HG03103 (cell line): Measurements from ENCODE around the gene MX1.

Experiments used
- ATAC-seq: cut with Tn5 transposase; IDR thresholded peaks from one replicate; pipeline ENCODE4 v1.9.1; 2021; ENCODE audit warnings: low read depth; ENCODE audit not compliant: unreplicated experiment

MX1 gene, protein sequence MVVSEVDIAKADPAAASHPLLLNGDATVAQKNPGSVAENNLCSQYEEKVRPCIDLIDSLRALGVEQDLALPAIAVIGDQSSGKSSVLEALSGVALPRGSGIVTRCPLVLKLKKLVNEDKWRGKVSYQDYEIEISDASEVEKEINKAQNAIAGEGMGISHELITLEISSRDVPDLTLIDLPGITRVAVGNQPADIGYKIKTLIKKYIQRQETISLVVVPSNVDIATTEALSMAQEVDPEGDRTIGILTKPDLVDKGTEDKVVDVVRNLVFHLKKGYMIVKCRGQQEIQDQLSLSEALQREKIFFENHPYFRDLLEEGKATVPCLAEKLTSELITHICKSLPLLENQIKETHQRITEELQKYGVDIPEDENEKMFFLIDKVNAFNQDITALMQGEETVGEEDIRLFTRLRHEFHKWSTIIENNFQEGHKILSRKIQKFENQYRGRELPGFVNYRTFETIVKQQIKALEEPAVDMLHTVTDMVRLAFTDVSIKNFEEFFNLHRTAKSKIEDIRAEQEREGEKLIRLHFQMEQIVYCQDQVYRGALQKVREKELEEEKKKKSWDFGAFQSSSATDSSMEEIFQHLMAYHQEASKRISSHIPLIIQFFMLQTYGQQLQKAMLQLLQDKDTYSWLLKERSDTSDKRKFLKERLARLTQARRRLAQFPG

DNA sequence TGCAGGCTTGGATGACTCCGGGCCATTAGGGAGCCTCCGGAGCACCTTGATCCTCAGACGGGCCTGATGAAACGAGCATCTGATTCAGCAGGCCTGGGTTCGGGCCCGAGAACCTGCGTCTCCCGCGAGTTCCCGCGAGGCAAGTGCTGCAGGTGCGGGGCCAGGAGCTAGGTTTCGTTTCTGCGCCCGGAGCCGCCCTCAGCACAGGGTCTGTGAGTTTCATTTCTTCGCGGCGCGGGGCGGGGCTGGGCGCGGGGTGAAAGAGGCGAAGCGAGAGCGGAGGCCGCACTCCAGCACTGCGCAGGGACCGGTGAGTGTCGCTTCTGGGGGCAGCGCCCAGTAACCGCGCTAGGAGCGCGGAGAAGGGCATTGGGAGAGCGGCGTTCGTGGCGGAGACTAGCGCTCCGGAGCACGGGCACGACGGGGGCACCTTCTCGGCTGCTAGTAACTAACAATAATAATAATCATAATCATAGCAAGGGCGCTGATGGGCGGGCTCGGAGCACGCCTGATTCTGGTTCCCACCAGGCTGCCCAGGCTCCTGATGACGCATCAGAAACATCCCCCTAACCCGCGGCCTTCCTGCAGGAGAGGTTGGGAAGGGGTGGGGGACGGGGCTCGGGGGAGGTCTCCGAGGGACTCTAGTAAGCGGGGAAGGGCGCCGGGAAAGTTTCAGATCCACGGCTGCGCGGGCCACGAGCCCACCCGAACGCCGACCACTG, at the start of gene MX1:
MX1 (plus strand) TSS at position 286 of the 722 bp plus-strand sequence. CDS start 5,832 bp downstream, outside the sequence.
- peak; percentile 86 for ATAC-seq

DNA sequence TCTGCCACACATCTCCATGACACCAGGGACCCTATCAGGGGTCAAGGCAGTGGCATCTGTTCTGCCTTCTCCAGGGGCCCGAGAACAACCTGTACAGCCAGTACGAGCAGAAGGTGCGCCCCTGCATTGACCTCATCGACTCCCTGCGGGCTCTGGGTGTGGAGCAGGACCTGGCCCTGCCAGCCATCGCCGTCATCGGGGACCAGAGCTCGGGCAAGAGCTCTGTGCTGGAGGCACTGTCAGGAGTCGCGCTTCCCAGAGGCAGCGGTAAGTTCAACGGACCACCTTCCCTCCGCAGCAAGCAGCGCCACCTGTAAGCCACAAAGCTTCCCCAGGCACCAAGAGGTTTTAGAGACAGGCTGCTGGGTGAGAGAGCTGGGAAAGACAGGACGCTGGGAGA, 48.3 kb upstream of the MX1 start:
- ATAC-seq, result no peak

DNA sequence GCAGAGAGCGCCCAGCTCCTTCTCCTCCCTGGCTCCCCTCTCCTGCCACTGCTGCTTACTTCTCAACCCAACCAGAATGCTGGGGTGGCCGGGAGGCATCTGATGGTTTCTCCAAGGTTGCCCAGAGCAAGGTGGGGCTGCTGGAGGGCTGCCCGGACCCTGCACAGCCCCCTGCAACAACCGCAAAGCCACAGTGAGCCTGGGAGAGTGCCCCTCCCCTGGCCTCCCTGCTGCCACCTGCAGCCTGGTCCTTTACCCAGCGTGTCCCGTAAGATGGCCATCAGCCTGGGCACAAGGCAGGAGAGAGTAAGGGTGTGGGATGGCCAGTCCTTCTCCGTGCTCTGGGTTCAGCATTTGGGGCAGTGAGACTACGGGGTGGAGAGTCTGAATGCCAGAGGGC, 47.2 kb upstream of the MX1 start:
- no peak for ATAC-seq

DNA sequence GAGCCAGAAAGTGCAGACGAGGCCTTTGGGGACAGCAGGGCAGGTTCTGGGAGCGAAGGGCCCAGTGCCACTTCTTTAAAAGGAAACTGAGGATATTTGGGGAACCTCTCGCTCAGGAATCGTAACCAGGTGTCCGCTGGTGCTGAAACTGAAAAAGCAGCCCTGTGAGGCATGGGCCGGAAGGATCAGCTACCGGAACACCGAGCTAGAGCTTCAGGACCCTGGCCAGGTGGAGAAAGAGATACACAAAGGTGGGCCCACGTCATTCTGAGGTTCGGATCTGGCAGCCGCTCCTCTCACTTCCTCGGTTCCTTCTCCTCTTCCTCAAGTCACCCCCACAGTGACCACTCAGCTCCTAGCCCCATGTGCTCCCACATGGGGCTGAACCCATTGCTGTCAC, 46.1 kb upstream of the MX1 start:
- ATAC-seq, result no peak

DNA sequence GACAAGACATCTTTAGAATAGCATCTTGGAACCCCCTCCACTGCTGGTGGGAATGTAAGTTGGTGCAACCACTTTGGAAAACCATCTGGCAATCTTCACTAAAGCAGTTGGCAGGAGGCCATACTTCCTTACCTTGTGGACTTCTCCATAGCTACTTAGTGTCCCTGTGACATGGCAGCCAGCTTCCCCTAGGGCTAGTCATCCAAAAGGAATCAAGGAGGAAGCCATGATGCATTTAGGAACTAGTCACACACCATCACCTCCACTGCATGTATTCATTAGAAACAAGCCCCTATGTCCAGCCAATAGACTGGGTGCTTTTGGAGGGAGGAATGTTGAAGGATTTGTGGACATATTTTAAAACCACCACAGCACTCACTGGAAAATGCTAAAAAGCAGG, 44.3 kb upstream of the MX1 start:
- no peak for ATAC-seq

DNA sequence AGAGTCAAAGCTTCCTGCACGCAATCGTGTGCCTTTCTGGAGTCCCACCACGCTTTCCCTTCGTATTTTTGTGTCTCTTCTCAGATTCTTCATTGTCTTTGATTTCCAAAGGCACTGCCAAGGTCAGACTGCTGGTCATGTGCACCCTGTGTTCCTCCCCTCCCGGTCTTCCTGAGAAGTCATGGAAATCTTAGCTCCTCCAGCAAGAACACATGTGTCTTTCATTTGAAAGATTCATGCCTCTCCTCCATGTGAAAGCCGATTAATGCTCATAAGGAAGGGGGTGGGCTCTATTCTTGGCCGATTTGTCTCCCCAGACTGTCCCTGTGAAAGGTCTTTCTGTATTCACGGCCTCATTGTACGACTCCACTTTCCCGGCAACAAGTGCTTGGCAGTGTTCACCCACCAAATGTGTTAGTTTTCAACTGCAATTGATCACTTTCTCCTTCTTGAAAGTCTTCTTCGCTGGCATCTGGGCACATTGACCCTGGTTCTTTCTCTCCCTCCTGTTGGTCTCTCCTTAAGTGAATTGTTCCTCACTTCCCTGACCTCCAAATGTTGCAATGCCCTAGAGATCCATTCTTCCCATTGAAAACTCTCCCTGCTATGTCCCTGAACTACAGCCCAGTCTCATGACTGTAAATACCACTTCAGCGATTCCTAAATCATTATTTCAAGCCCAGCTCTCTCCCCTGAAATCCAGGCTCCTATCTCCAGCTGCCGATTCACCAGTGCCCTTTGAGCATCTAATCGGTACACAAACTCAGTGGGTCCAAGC, 38.8 kb upstream of the MX1 start:
- no peak for ATAC-seq

DNA sequence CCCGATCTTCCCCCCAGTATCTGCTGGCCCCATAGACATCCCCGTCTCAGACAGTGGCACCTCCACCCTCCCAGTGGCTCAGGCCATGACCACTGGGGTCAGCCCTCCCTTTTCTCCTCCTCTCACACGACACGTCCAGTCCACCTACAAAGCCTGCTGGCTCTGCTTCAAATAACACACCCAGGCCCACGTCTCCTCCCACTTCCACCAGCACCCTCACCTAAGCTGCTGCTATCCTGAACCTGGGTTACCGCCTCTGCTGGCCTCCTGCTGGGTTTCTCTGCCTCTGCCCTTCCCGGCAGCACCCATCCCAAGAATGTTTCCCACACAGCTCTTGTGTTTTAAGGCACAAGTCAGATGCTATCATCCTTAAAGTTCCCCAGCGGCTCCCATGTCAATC, 38.2 kb upstream of the MX1 start:
- no peak for ATAC-seq

DNA sequence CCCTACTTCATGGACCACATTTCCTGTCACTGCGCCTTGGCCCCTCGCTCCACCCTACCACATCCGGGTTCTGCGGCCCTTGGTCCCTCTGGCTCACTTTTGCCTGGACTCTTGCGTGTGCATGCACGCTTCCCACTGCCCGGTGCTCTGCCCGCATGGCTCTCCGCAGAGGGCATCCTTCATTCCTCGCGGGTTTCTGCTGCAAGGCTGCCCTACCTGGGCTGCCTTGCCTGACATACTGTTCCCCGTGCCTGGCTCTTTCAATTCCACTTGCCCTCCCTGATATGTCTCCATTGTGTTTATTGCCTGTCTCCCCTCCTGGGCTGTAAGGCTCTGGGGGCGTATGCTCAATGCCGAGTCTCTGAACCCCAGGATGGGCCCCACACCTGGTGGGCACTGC, 37.8 kb upstream of the MX1 start:
- ATAC-seq, result no peak

DNA sequence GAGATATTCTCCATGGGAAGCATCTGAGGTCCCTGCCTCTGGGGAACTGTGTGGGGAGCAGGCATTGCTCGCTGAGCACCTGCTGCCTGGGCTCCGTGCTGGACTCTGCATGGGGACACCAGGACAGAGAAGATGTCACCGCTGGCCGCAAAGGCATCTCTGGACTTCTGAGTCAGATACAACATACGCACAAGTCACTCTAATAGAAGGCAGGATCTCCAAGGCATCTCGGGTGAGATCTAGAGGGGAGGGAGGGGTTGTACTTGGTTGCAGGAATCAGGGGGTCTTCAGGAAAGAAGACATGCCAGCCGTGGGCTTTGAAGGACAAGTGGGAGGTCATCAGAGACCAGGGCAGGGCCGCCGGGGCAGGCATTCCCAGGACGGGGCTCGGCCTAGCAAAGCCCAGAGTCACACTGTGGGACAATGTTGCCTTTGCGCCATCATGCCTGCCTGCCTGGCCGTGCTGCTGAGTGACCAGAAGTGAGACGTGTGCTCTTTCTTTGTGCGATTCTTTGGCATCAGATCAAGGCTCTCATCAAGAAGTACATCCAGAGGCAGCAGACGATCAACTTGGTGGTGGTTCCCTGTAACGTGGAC, 35.9 kb upstream of the MX1 start:
- ATAC-seq, result no peak

DNA sequence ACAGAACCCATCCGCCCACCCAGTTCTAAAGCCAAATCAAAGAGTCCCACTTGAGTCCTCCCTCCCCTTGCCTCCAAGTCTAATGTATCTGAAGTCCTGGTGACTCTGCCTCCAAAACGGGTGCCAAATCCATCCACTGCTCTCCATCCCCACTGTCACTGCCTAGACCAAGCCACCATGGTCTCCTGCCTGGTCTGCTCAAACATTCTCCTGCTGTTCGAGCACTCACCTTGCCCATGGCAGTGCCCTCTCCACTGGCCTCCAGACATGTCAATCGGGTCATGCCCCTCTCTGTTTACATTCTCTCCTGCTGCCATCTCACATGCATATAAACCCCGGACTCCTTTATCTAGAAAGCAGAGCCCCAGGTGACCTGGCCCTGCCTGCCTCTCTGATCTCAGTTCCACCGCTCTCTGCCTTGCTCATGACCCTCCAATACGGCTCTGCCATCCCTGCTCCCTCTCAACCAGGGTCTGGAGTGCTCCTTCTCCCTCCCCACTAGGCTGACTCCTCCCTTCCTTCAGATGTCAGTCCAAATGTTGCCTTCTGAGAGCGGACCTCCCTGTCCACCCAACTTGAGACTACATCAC, 32.1 kb upstream of the MX1 start:
- ATAC-seq, result no peak

DNA sequence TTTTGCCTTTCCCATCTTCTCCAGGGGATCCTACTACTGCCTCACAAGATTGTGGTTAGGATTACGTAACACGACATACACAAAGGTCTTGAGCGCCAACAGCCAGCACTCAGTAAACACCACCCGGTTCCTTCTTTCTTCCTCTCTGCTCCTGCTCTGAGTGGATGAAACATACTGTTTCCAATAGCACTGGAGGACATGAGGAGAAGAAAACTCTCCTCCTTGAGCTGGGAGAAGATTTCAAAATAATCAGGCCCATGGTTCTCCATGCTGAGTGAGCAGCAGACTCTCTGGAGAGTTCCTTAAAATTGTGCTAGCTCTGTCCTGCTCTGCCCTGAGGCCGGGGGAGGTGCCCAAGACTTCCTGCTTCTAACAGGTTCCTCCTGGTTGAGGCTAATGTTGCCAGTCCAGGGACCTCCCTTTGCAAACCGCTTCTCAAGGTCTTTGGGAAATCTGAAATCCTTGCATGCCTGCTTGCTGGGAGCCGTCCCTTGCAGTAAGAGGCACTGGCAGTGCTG, 29.4 kb upstream of the MX1 start:
- ATAC-seq, result no peak

DNA sequence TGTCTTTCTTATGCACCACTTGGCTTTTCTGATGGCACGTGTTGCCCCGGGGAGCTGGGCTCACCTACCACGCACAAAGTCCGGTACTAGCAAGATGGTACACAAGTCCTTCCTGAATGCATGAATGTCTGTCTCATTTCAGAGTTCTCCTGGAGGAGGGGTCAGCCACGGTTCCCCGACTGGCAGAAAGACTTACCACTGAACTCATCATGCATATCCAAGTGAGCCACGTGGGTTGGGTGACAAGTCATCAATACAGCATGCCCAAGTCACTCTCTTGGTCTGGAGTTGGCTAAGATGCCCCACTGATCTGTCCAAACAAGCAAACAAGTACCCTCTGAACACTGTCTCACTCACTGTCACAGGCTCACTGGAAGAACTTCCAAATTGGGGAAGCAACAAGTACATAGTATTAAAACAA, 28.6 kb upstream of the MX1 start:
- no peak for ATAC-seq

DNA sequence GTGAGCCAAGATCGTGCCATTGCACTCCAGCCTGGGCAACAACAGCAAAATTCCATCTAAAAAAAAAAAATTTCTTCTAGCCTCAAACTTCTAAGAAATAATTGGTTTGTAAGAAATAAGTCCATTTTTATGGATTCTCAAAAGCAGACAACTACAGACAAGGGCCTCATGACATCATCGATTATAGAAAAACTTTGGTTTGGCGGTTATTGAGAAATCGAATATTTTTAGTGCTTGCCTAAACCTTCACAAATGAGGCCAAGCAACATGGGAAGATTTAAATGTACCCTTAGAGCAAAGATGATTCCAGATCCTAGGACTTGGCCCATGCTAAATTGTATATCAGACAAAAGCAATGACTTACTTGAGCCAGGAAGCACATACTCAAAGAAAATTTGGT, 27.8 kb upstream of the MX1 start:
- no peak for ATAC-seq

DNA sequence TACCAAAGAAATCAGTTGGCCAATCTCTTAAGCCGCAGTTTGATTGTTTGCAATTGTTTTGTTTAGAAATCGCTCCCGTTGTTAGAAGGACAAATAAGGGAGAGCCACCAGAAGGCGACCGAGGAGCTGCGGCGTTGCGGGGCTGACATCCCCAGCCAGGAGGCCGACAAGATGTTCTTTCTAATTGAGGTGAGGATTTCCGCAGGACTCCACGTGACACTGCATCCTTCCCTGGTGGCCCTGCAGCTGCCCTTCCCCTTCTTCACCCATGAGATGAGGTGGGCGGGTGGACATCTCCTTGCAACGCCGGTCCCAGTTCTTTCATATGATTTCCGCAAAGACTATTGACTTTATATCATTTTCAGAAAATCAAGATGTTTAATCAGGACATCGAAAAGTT, 27.2 kb upstream of the MX1 start:
- ATAC-seq, result no peak

DNA sequence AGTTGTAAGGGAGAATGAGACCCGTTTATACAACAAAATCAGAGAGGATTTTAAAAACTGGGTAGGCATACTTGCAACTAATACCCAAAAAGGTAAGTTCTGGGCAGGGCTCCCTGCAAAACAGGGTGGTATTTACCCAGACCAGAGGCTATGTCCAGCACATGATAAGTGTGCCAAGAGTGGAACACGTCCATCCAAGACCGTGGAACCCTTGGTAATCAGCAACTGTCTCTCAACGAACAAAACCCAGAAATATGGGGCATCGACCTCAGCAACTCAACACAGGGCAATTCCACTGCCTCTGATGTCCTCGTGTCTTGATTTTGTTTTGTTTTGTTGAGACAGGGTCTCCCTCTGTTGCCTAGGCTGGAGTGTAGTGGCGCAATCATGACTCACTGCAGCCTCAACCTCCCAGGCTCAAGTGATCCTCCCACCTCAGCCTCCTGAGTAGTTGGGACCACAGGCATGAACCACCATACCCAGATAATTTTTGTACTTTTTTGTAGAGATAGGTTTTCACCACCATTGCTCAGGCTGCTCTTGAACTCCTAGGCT, 26.7 kb upstream of the MX1 start:
- no peak for ATAC-seq

DNA sequence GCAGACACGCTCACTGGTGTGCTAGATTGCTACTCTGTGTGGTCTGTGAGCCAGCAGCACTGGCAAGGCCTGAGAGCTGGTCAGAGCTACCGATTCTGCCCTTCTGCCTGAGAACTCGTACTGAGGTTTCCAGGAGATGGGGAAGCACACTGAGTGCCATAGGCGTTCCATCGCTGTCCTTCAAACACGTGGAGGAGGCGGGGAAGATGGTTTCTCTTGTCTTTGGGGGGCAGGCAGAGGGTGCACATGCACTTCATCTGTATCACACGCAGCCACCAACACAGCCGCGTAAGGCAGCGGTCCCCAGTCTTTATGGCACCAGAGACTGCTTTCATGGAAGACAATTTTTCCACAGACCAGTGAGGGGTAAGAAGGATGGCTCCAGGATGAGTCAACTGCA, 23.8 kb upstream of the MX1 start:
- ATAC-seq, result no peak

DNA sequence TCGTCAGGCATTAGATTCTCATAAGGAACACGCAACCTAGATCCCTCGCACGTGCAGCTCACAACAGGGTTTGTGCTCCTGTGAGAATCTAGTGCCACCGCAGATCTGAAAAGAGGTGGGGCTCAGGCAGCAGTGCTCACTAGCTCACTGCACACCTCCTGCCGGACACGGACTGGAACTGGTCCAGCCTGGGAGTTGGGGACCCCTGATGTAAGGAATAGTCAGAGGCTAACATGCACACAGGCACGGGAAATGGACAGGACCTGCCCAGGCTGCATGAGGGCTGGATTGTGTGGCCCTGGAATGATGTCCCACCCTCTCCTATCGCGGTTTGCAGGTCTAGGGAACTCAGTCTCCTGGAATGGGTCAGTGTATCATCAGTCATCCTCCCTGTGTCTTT, 23.2 kb upstream of the MX1 start:
- ATAC-seq, result no peak

DNA sequence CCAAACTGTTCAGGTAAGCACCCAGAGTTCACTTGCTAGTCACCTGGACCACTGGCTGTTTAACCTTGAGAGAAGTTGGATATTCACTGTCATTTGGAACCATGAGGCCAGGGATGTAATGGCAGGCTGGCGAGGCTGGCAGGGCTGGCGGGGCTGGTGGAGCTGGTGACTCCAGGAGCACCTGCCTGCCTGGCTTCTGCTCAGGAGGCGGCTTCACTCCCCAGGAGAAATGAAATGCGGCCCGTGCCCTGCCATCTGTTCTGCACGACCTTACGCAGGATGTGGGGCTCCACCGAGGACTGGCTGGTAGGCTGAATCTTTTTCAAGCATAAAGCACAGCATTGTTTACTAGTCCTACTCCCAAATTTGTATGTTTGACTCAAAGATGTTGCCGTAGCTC, 22.7 kb upstream of the MX1 start:
- no peak for ATAC-seq

DNA sequence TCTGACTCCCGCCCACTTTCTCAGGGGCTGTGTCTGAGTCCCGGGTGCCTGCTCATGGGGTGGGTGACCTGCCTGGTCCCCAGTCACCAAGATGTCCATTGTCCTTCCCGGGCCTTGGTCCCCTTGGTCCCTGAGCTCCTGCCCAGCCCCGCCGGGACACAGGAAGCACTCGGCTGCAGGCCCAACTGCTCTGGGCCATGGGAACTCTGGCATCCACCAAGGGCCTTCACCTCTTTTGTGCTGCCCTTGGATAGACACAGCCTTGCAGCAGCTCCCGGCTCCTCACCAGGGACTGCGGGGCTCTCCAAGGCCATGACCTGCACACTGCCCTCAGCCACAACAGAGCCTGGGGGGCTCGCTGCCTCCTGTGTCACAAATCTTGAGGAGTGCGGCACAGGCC, 22.1 kb upstream of the MX1 start:
- no peak for ATAC-seq

DNA sequence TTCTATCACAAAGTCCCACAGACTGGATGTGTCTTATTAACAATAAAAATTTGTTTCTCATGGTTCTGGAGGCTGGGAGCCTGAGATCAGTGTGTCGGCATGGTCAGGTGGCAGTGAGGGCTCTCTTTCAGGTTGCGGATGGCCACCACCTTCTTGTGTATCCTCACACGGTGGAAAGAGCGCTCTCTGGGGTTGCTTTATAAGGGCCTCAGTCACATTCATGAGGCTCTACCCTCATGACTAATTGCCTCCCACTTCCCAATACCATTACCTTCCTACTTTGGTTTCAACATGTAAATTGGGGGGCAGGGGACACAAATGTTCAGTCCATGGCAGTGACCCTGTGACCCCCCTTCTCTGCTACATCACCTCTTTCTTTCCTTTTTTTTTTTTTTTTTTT, 20.7 kb upstream of the MX1 start:
- ATAC-seq, result no peak
